Right atrium auricular region (tissue), 2 donors: ENCODE results near the gene ELF1. TPM values are rescaled to one million over a fixed set of nuclear protein-coding genes. Genes with fewer than 3 reads are reported as not detected.

ENCODE experiments used
- DNase-seq: peaks from one replicate; pipeline ENCODE4 v3.0.0-alpha.2; 2019; ENCODE audit warnings: low spot score
- H3K27ac ChIP-seq, 2 donors: fragments of 200-600 bp; sonication (generic); 1 replicate in 1 of 2; 2 replicates in 1 of 2; pipeline ENCODE4 v1.5.1; 2016 to 2019
- H3K27me3 ChIP-seq, 2 donors: fragments of 200-600 bp; sonication (generic); one replicate each; pipeline versions ENCODE4 v1.5.1 to v1.6.0; 2017 to 2019
- H3K36me3 ChIP-seq: fragments of 200-600 bp; sonication (generic); one replicate; pipeline ENCODE4 v1.5.1; 2016
- H3K4me1 ChIP-seq, 2 donors: fragments of 200-600 bp; sonication (generic); one replicate each; pipeline versions ENCODE4 v1.5.1 to v1.6.0; 2017 to 2019
- H3K4me3 ChIP-seq, 2 donors: fragments of 200-600 bp; sonication (generic); 1 replicate in 1 of 2; 2 replicates in 1 of 2; pipeline ENCODE4 v1.5.1; 2017 to 2019; ENCODE audit warnings: mild to moderate bottlenecking in 1 of 2, moderate library complexity in 1 of 2
- H3K9me3 ChIP-seq, 2 donors: fragments of 200-600 bp; sonication (generic); one replicate each; pipeline ENCODE4 v1.5.1; 2019
- CTCF ChIP-seq, 2 donors: fragments of 200-600 bp; sonication (generic); IDR thresholded peaks; one replicate each; pipeline ENCODE4 v1.5.1; 2019; ENCODE audit warnings: antibody characterized with exemption in 2 of 2
- total RNA-seq, 2 donors: library from RNA; depleted of rRNA; stranded (reverse); fragments of >200 nt; gene quantifications; one replicate each; pipeline ENCODE4 v1.1.0, GENCODE V29; 2016

ELF1 gene
- total RNA-seq, 2 donors from 2014 or later = 39.1 to 54.2 TPM

GRCh38 chr13:40946485-40946884, 72.6 kb downstream of the ELF1 start:
- no peaks in the 10 kb centered on the region for H3K27me3 ChIP-seq
- no peak for DNase-seq
- TF ChIP-seq CTCF (IDR thresholded peaks at IDR 0.05) = no peak
- peaks cover 0 to 11% of the 10 kb centered on the region in 2 donors for H3K4me1 ChIP-seq
- no peak overlapping the region for H3K4me3 ChIP-seq
- H3K36me3 ChIP-seq = peaks cover 87% of the 10 kb centered on the region
- H3K9me3 ChIP-seq = no peaks in the 10 kb centered on the region
- no peak overlapping the region for H3K27ac ChIP-seq

- Histone ChIP-seq H3K4me3 (no peak overlapping the region), H3K36me3 (peaks cover 76% of the 10 kb centered on the region), H3K4me1 (peaks cover 0 to 8% of the 10 kb centered on the region in 2 donors), H3K9me3 (no peaks in the 10 kb centered on the region), H3K27ac (no peak overlapping the region), H3K27me3 (no peaks in the 10 kb centered on the region)
- no peak for DNase-seq
- TF ChIP-seq CTCF (IDR thresholded peaks at IDR 0.05) = no peak
Measured at GRCh38 chr13:40943073-40943472, 76.0 kb downstream of the ELF1 start.

GRCh38 chr13:40941581-40941980, 77.5 kb downstream of the ELF1 start:
- H3K27me3 ChIP-seq = no peaks in the 10 kb centered on the region
- peaks cover 0 to 6% of the 10 kb centered on the region in 2 donors for H3K4me1 ChIP-seq
- no peak for TF ChIP-seq CTCF (IDR thresholded peaks at IDR 0.05)
- no peak overlapping the region for H3K4me3 ChIP-seq
- H3K36me3 ChIP-seq = peaks cover 61% of the 10 kb centered on the region
- no peak for DNase-seq
- no peaks in the 10 kb centered on the region for H3K9me3 ChIP-seq
- H3K27ac ChIP-seq = no peak overlapping the region

- no peak for TF ChIP-seq CTCF (IDR thresholded peaks at IDR 0.05)
- H3K27me3 ChIP-seq = no peaks in the 10 kb centered on the region
- no peak overlapping the region for H3K27ac ChIP-seq
- no peak for DNase-seq
- H3K36me3 ChIP-seq = peaks cover 56% of the 10 kb centered on the region
- H3K4me1 ChIP-seq = peaks cover 0 to 6% of the 10 kb centered on the region in 2 donors
- H3K9me3 ChIP-seq = no peaks in the 10 kb centered on the region
- no peak overlapping the region for H3K4me3 ChIP-seq
Measured at GRCh38 chr13:40940841-40941240, 78.3 kb downstream of the ELF1 start.

GRCh38 chr13:40933508-40934204, 85.5 kb downstream of the ELF1 start:
- Histone ChIP-seq H3K27ac (no peak overlapping the region), H3K36me3 (peaks cover 66% of the 10 kb centered on the region)
- no peak for TF ChIP-seq CTCF (IDR thresholded peaks at IDR 0.05)

GRCh38 chr13:40932252-40932651, 86.9 kb downstream of the ELF1 start:
- Histone ChIP-seq H3K27ac (no peak overlapping the region), H3K9me3 (no peaks in the 10 kb centered on the region), H3K4me1 (no peaks in the 10 kb centered on the region), H3K36me3 (peaks cover 69% of the 10 kb centered on the region), H3K27me3 (no peaks in the 10 kb centered on the region), H3K4me3 (no peak overlapping the region)
- TF ChIP-seq CTCF (IDR thresholded peaks at IDR 0.05) = no peak
- no peak for DNase-seq

More at GRCh38 chr13:40933508-40934204, 85.5 kb downstream of the ELF1 start:
- H3K27me3 ChIP-seq = no peaks in the 10 kb centered on the region
- no peak for DNase-seq
- no peak overlapping the region for H3K4me3 ChIP-seq
- H3K9me3 ChIP-seq = no peaks in the 10 kb centered on the region
- no peaks in the 10 kb centered on the region for H3K4me1 ChIP-seq
